GM21717 (cell line): ENCODE measurements around the gene ZBTB46.
"Not testable (repeated sequence)": the region's sequence is repeated elsewhere in the genome, so short reads cannot be mapped to it uniquely, and the experiment has no call there.

Experiments
- ATAC-seq: cut with Tn5 transposase; IDR thresholded peaks from one replicate; pipeline ENCODE4 v1.9.1; 2021; ENCODE audit warnings: mild to moderate bottlenecking, moderate library complexity; ENCODE audit not compliant: unreplicated experiment

The ZBTB46 gene

GRCh38 chr20:63737695-63737944 is 93.4 kb downstream of the ZBTB46 start:
- no peak for ATAC-seq

- no peak for ATAC-seq
Observed at GRCh38 chr20:63736893-63737694, 94.0 kb downstream of the ZBTB46 start.

GRCh38 chr20:63735859-63736718 is 95.0 kb downstream of the ZBTB46 start, which contains the start of gene LIME1:
TSS of gene LIME1 (plus strand) at chr20:63736664. CDS start at chr20:63737550, 886 bp downstream.
- no peak for ATAC-seq

- ATAC-seq, result no peak
Observed at GRCh38 chr20:63734946-63735858, 95.9 kb downstream of the ZBTB46 start.

- ATAC-seq, result no peak
Observed at GRCh38 chr20:63734111-63734945, 96.7 kb downstream of the ZBTB46 start.

GRCh38 chr20:63733579-63734081 is 97.4 kb downstream of the ZBTB46 start:
- ATAC-seq, result no peak

- ATAC-seq, result no peak
Observed at GRCh38 chr20:63733117-63733516, 97.9 kb downstream of the ZBTB46 start.

GRCh38 chr20:63732118-63733095 is 98.7 kb downstream of the ZBTB46 start:
- ATAC-seq, result no peak

GRCh38 chr20:63731410-63731809 is 99.7 kb downstream of the ZBTB46 start:
- no peak for ATAC-seq

GRCh38 chr20:63730189-63730733 is 100.8 kb downstream of the ZBTB46 start:
- not testable (repeated sequence) for ATAC-seq

- ATAC-seq, result not testable (repeated sequence)
Observed at GRCh38 chr20:63722967-63723622, 108.0 kb downstream of the ZBTB46 start.

- ATAC-seq, result no peak
Observed at GRCh38 chr20:63718996-63719395, 112.1 kb downstream of the ZBTB46 start.

- ATAC-seq, result no peak
Observed at GRCh38 chr20:63714858-63715257, 116.2 kb downstream of the ZBTB46 start.

GRCh38 chr20:63712191-63712590 is 118.9 kb downstream of the ZBTB46 start:
- ATAC-seq, result no peak

- ATAC-seq, result no peak
Observed at GRCh38 chr20:63711085-63711645, 119.9 kb downstream of the ZBTB46 start.

- no peak for ATAC-seq
Observed at GRCh38 chr20:63709149-63709527, 121.9 kb downstream of the ZBTB46 start.

GRCh38 chr20:63708301-63709148 is 122.5 kb downstream of the ZBTB46 start:
- ATAC-seq, result peak; percentile 1
